ENCODE data around the gene SRD5A2. TPM values are rescaled to one million over a fixed set of nuclear protein-coding genes. Genes with fewer than 3 reads are reported as not detected.
"Not testable (repeated sequence)": the region's sequence is repeated elsewhere in the genome, so short reads cannot be mapped to it uniquely, and the experiment has no call there.

SRD5A2 gene
- total RNA-seq, 2 donors from 2014 or later = not detected

DNA sequence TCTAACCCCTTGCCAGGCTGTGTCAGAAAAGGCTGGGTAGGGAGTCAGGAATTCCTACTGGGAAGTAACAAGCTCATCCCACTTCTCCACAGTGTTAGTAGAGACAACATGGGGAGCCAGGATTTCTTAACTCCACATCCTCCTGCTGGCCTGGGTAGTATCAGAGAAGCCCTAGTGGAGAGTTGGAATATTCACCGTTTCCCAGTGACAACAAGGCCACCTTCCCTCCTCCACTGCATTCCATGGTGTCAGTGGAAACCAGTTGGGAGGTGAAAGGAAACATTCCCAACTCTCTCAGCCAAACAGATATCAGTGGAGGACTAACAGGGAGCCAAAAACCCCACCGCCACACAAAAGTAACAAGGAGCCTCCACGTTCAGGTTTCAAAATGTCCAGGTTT lies 41.2 kb downstream of the SRD5A2 start:
- DNase-seq (no peak), ATAC-seq (no peak)
- intact Hi-C loops (cut with DNase I) = no loop called here

DNA sequence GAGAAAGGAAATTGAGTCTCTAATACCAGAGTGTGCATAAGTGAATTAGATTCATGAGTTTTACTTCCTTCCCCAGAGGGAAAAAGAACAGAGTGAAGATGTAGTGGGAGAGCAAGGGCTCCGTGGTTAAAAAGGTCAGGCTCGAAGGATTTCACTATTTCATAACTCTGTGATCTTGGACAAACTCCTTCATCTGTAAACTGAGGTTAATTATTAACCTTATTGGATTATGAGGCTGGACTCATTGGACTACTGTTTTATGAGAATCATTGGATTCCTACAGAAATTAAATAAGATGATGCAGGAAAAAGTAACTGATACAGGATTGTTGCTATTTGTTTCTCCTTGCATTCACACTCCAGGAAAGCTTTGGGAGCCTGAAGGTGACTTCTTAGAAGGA lies 45.0 kb downstream of the SRD5A2 start:
- DNase-seq (no peak), ATAC-seq (no peak)
- intact Hi-C loops (cut with DNase I) = no loop called here

DNA sequence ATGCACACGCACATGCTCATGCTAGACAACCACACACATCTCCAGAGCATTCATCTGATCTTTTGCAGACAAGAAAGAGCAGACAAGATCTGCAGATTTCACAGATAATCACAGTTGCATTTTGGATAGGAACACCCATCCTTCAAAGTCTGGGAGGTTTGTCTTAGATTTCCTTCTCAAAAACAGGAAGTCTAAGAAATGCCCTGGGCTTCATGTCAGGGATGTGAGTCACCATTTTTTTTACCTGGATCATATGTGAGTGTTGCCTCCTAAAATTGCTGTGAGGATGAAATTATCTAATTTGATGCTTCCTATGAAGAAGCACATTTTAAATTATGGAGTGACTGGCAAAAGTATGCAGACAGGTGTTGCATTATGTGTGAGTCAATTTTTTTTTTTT lies 46.1 kb downstream of the SRD5A2 start:
- intact Hi-C loops (cut with DNase I) = no loop called here
- no peak for ATAC-seq

DNA sequence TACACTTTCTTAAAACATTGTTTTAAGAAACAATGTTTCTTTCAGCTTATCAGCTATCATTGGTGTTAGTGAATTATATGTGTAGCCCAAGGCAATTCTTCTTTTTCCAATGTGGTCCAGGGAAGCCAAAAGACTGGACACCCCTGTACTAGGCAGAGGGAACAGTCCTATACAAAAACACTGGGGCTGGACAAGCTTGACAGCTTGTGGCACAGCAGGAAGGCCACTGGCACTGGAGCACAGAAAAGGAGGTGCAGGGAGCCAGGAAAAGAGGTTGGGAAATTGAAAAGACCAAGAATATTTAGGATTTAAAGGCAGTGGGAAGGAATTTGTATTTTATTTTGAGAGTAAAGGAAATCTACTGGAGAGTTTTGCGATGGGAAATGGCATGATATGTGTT lies 47.7 kb downstream of the SRD5A2 start:
- no peak for ATAC-seq
- DNase-seq = no peak
- intact Hi-C loops (cut with DNase I) = no loop called here

More for the DNA sequence above, 46.1 kb downstream of the SRD5A2 start:
- DNase-seq = no peak

DNA sequence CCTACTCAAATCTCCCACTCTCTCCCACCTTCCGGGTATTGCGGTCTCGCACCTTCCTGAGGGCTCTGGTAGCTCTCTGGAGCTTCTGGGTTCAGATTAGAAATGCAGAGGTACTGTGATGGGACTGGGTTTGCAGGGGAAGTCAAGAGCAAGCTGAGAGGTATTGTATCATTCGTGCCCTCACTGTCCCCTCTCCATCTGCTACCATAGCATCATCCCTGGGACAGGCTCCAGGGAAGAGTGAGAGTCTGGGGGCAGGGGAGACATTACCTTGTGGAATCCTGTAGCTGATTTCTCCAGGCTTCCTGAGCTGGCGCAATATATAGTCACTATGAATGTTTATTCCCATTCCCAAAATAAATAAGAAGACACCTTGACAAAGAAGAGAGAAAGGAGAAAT lies 49.6 kb downstream of the SRD5A2 start:
- DNase-seq (no peak), ATAC-seq (no peak)
- intact Hi-C loops (cut with DNase I) = no loop called here

DNA sequence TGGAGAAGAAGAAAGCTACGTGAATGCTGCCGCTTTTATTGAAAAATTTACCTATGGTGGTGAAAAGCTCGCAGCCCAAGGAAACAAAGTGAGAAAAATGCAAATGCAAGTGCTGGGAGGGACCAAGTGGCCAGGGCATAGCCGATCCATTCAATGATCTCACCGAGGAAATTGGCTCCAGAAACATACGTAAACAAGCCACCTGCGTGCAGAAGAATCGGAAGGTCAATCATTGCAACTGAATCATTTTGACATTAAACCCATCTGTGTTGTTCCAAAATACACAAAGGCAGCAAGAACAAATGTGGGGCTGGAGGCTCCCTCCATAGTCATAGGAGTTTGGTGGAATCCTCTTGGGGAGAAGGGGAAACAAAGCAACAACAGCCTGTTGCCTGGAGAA lies 51.5 kb downstream of the SRD5A2 start:
- ATAC-seq (no peak), DNase-seq (no peak)
- intact Hi-C loops (cut with DNase I) = loop anchor here (10.0 kb wide), 2 partner anchors 114 to 814 kb away; partner anchors contain the start of gene XDH (in 1 of the 2)

DNA sequence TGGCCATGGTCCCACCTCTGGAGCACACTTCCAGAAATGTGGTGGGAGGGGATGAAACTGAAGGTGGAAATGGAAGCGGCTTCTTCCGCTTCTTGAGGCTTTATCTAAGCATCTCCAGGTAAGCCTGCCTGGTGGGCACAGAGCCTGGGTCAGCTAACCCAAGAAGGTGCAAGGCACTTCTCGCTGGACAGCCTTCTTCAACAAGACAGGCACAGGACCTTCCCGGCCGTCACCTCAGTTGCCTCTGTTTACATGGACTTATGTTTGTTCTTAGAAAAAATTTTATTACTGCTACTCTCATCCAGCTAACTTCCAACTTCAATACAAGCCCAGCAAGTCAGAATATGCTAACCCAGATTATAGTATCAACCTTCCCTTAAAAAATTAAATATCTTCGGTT lies 51.9 kb downstream of the SRD5A2 start:
- DNase-seq (no peak), ATAC-seq (no peak)
- intact Hi-C loops (cut with DNase I) = loop anchor here (10.0 kb wide), 2 partner anchors 114 to 814 kb away; partner anchors contain the start of gene XDH (in 1 of the 2)

DNA sequence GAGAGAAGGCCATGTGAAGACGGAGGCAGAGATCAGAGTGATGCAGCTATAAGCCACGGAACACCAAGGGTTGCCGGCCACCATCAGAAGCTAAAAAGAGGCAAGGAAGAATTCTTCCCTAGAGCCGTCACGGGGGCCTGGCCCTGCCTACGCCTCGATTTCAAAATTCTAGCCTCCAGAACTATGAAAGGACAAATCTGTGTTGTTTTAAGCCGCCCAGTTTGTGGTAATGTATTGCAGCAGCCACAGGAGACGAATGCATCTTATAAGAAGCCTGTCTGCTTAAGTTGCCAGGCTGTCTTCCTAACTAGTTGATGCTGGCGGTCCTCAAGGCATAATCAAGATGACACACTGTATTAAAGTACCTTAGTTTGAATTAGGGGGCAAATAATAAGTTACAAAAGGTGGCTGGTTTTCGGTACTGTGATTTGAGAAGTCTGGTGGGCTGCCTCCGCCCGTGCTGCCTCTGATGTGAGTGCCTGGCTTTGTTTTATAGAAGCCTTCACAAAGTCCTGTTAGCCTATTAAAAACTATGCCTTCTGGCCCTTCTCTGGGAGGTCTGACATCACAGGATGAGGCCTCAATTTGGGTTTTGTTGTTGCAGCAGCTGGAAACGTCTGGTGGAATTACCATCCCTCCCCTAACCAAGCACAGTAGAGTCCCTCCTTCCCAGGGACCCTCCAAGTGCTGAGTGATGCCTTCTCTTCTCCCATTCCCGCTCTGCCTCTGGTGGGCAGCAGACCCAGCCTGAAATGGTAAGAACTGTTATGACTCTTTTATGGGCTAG lies 53.6 kb downstream of the SRD5A2 start:
- ATAC-seq (no peak), DNase-seq (no peak)
- intact Hi-C loops (cut with DNase I) = loop anchor here (10.0 kb wide), 2 partner anchors 112 to 812 kb away; partner anchors contain the start of gene XDH (in 1 of the 2)

DNA sequence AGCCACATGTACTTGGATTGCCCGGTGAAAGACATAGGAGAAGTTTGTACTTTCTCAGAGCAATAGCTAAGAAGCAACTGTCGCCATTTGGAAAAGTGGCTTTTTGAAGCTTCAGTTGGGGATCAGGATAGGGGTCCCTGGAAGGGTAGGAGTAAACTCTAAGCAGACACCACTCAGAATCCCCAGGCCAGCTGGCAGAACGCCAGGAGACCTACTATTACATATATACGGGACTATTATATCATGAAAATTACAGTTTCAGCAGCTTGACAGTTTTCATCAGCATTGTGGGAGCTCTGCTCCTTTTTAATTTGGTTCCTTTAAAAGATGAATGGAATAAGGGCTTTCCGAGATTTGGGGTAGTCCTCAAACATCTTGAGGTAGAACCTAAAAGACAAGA lies 54.9 kb downstream of the SRD5A2 start:
- intact Hi-C loops (cut with DNase I) = loop anchor here (10.0 kb wide), 2 partner anchors 111 to 811 kb away; partner anchors contain the start of gene XDH (in 1 of the 2)
- no peak for DNase-seq
- ATAC-seq = no peak

DNA sequence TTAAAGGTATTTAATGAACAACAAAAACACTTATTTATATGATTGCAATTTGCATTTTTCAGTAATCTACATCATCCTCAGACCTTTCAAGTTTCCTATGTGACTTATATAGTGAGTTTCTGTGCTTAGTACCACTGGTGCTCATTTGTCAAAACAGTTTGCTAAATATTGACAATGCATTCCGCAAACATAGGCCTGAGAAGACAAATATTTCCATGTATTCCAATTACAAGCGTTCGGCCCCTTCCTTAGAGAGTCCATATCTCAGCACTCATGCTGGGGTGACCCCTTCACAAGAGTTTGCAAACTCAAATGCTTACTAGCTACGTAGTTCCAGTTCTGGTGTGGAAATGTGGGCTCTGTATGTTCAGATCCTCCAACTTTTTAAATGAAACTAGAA lies 56.1 kb downstream of the SRD5A2 start:
- DNase-seq = no peak
- intact Hi-C loops (cut with DNase I) = loop anchor here (10.0 kb wide), 2 partner anchors 110 to 810 kb away; partner anchors contain the start of gene XDH (in 1 of the 2)
- no peak for ATAC-seq

DNA sequence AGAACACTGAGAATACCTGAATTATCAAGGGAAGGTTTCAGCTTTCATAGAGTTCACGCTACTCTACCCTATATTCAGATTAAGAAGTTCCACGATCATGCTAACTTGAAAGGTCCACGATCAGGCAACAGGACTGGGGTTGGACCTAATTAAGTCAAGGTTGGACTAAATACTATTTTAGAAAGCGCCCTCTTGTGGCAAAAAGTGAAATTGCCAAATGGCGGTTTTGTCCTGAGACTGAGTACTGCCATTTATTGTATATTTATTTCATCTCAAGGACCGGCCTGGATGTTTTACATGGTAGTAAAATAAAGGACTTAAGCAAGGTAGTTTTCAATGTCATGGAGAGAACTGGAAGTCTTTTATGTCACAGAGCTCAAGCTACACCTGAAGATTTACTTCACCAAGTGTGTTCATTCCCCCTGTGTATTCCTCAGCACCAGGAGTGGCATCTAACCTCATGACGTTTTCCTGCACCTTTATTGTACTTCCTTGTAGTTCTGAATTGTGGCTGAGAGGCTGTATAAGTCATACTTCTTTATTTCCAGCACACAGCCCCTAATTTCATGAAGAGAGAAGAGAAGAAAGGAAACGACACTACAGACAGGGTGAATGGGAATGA lies 56.8 kb downstream of the SRD5A2 start:
- intact Hi-C loops (cut with DNase I) = loop anchor here (10.0 kb wide), 2 partner anchors 109 to 809 kb away; partner anchors contain the start of gene XDH (in 1 of the 2)
- ATAC-seq = no peak
- DNase-seq = no peak

DNA sequence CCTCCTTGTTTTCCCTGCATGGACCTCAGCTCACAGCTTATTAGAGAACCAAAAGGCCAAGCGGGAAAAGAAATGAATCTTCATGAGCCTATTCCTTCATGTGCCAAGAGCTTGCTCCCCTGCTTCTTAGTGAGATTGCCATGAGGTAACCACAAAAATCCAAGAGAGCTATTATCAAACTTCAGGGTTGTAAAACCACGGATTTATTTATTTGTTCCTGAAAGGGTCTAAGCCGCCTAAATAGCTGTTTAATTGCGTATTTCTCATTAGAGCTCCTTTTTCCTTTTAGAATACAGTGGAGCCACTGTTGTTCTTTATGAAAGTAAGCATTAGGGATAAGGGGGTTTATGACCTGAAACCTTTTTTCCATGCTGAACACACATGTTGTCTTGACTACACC lies 58.0 kb downstream of the SRD5A2 start:
- no peak for ATAC-seq
- intact Hi-C loops (cut with DNase I) = loop anchor here (10.0 kb wide), 2 partner anchors 108 to 808 kb away; partner anchors contain the start of gene XDH (in 1 of the 2)
- DNase-seq = no peak

DNA sequence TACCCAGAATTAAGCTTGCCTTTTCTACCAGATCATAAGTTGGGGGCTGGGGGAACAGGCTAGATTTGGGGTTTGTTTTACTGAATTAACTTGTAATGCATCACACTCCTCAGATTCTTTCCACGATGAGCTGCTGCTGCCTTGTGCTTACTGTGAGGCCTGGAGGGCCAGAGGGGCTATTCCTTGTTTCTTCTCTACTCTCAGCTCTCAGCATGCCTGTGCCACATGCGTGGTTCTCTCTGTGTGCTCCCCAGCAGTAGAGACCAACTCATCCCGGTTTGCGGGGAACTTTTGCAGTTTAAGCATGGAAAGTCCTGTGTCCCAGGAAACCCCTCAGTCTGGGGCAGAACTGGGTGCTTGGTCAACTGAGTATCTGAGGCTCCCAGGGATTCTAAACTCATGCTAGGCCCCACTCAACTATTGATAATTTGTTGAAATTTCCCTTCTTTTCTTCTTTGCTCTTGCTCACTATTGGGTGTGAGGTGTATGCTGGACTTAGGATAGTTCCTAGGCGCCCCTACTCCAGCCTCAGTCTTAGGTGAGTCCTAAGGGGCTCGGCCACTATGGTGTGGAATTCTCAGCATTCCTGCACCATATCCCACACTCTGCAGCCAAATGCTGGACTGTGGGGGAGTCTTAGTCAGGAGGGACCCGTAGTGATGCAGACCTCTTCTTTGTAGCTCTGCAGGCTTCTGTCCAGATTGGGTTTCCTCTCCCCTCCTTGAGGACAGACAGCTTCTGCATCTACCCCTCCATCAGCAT lies 63.1 kb downstream of the SRD5A2 start:
- no peak for DNase-seq
- intact Hi-C loops (cut with DNase I) = no loop called here
- no peak for ATAC-seq

DNA sequence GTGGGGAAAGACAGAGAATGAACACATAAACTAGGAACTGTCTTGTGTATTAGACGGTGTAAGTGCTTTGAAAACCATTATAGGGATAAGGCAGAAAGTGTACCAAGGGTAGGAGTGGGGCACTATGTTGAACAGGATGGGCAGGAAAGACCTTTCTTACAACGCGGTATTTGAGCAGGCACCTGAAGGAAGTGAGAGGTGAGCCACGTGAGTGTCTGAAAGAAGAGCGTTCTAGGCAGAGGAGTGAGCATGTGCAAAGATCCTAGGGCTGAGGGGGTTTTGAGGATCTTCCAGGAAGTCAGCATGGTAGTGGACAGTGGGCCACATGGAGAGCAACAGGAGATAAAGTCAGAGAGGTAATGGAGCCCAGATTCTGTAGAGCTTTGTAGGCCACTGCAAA lies 65.2 kb downstream of the SRD5A2 start:
- ATAC-seq (no peak), DNase-seq (no peak)
- intact Hi-C loops (cut with DNase I) = no loop called here

DNA sequence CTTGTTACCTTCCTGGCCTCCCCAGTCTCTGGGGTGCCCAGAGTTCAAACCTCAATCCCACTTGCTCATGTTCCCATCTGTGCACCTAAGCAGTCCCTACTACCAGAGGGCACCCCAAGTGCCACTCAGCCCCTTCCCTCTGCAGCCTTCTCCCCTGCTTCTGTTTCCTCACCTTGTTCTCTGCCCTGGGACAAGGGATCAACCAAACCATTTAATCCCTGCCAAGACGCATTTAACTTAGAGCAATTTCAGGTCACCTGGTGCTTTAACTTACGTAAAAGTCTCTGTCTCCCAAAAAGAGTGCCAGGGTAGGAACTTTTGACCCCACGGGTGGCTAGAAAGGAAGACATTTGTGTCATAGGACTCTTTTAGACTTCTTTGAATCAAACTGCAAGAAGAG lies 67.2 kb downstream of the SRD5A2 start:
- DNase-seq (no peak), ATAC-seq (no peak)
- intact Hi-C loops (cut with DNase I) = no loop called here

DNA sequence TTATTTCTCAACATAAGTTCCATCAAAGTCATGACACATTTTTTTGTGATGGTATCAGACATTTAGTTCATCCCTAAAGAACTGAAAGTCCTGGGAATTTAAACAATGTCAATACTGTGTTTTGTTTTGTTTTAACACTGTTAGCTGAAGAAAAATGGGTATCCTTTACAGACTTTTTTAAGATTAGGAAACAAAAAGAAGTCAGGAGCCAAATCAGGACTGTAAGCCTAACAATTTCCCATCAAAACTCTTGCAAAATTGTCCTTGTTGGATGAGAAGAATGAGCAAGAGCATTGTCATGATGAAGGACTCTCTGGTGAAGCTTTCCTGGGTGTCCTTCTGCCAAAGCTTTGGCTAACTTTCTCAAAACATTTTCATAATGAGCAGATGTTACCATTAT lies 69.4 kb downstream of the SRD5A2 start:
- ATAC-seq (no peak), DNase-seq (no peak)
- intact Hi-C loops (cut with DNase I) = no loop called here

DNA sequence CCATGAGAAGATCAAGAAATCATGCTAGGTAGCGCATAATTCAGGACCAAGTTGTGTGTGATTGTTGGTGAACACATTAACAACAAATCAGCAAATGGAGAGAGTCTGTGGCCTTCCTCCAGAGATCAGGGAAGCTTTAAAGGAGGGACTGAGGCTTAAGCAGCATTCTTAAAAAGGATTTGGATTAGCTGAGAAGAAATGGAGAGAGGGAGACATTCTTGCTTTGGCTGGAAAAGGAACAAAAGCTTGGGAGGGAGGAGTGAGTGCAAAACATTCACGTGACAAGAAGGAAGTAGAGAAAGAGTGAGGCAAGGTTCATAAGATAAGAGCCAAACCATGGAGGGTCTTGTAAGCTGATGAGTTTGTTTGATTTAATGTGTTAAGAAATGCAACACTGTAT lies 75.6 kb downstream of the SRD5A2 start:
- DNase-seq (no peak), ATAC-seq (no peak)
- intact Hi-C loops (cut with DNase I) = no loop called here

DNA sequence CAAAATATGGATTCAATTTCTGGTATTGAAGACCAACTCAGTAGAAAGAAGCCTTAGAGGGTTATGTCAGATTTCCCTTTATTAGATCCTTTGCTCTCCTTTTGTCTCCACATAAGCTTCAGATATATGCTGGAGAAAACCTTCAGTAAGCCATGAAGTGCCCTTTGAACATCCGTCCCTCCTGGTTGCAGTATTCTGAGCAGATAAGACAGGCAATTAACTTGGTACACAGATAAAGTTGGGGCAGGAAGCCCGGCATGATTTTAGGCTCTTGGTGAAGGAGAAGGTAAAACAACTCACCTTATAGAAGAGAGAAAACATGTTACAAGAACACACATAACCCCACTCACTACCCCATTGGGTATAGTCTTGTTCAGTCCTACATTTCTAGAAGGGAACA lies 76.4 kb downstream of the SRD5A2 start:
- DNase-seq = no peak
- intact Hi-C loops (cut with DNase I) = no loop called here
- ATAC-seq = no peak

DNA sequence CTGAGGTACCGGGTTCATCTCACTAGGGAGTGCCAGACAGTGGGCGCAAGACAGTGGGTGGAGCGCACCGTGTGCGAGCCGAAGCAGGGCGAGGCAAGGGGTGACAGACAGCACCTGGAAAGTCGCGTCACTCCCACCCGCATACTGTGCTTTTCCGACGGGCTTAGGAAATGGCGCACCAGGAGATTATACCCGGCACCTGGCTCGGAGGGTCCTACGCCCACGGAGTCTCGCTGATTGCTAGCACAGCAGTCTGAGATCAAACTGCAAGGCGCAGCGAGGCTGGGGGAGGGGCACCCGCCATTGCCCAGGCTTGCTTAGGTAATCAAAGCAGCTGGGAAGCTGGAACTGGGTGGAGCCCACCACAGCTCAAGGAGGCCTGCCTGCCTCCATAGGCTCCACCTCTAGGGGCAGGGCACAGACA lies 84.3 kb downstream of the SRD5A2 start:
- DNase-seq; intact Hi-C loops (cut with DNase I); ATAC-seq: not testable (repeated sequence)

DNA sequence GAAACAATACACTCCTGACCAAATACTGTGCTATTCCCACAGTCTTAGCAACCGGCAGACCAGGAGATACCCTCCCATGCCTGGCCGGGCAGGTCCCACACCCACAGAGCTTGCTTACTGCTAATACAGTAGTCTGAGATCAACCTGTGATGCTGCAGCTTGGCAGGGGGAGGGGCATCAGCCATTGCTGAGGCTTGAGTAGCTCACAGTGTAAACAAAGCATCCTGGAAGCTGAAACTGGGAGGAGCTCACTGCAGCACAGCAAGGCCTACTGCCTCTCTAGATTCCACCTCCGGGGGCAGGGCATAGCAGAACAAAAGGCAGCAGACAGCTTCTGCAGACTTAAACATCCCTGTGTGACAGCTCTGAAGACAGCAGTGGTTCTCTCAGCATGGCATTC lies 91.4 kb downstream of the SRD5A2 start:
- DNase-seq; intact Hi-C loops (cut with DNase I); ATAC-seq: not testable (repeated sequence)
